ENCODE measurements around the gene ADGRD1. TPM values are rescaled to one million over a fixed set of nuclear protein-coding genes. Genes with fewer than 3 reads are reported as not detected.
"Not testable (repeated sequence)": the region's sequence is repeated elsewhere in the genome, so short reads cannot be mapped to it uniquely, and the experiment has no call there.

The ADGRD1 gene
- 10 to 100 TPM; 28.2 to 52.4 (median 41.8) TPM for total RNA-seq

DNA sequence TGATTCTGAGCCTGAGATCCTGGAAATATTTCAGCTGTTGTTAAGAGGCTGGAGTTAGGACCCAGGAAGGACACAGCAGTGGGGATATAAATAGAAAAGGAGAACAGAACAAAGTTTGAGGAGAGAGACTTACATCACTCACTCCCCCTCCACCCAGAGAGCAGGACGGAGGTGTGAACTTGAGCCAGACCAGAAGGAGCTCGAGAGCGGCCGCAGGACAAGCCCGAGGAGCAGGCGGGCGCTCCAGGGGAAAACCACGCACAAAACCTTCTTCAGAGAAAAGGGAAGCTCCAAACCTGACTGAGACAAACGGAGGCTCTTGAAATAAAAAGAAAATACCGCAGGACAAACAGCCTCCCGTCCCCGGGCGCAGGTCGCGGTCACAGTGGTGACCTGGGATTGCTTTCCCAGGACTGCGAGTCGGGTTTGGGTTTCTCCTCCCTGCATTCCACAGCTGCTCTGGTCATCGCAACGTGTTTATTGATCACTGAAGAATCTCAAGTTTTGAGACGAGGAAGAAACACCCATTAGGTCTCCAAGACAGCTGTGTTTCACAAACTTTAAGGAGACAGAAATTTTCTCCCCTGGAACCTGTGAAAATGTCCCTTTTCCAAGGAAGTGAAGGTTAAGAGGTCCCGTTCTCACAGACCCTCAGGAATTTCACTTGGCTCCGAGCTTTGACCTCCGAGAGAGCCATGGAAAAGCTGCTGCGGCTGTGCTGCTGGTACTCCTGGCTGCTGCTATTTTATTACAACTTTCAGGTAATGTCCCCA lies at the start of gene ADGRD1:
ADGRD1 (plus strand) TSS at position 137 of the 773 bp plus-strand sequence; CDS start at position 696, 559 bp downstream.
- peak within 1 kb of the TSS; percentile 74 to 82 (median 78) for H3K27ac ChIP-seq (replicated peaks in 1 of 4)
- intact Hi-C loops (cut with DNase I): no loop called here
- H3K36me3 ChIP-seq: peaks cover 0 to 10% (median 1%) of the 10 kb centered on the region in 4 donors
- WGBS: 13% methylated on average over 23 of the region's 24 CpGs
- H3K9me3 ChIP-seq: no peaks in the 10 kb centered on the region
- H3K4me1 ChIP-seq: peaks cover 16 to 62% (median 49%) of the 10 kb centered on the region in 4 donors
- H3K27me3 ChIP-seq: no peaks in the 10 kb centered on the region
- TF ChIP-seq, protein P1, sequence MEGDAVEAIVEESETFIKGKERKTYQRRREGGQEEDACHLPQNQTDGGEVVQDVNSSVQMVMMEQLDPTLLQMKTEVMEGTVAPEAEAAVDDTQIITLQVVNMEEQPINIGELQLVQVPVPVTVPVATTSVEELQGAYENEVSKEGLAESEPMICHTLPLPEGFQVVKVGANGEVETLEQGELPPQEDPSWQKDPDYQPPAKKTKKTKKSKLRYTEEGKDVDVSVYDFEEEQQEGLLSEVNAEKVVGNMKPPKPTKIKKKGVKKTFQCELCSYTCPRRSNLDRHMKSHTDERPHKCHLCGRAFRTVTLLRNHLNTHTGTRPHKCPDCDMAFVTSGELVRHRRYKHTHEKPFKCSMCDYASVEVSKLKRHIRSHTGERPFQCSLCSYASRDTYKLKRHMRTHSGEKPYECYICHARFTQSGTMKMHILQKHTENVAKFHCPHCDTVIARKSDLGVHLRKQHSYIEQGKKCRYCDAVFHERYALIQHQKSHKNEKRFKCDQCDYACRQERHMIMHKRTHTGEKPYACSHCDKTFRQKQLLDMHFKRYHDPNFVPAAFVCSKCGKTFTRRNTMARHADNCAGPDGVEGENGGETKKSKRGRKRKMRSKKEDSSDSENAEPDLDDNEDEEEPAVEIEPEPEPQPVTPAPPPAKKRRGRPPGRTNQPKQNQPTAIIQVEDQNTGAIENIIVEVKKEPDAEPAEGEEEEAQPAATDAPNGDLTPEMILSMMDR (IDR thresholded peaks at IDR 0.05): no peak
- TF ChIP-seq POLR2A (IDR thresholded peaks at IDR 0.05; ENCODE audit: low read depth): peak; percentile 82
- peak; percentile 92 to 97 for TF ChIP-seq POLR2AphosphoS5 (IDR thresholded peaks at IDR 0.05)
- no peak for DNase-seq (ENCODE audit: extremely low spot score)
- peak within 1 kb of the TSS; percentile 55 to 72 (median 58) for H3K4me3 ChIP-seq

- WGBS: 79% methylated on average over 2 of the region's 2 CpGs
- no peak overlapping the region for H3K4me3 ChIP-seq
- H3K27ac ChIP-seq (replicated peaks in 1 of 4): no peak overlapping the region
- H3K36me3 ChIP-seq: no peaks in the 10 kb centered on the region
- intact Hi-C loops (cut with DNase I): no loop called here
- TF ChIP-seq POLR2AphosphoS5 (IDR thresholded peaks at IDR 0.05): no peak
- TF ChIP-seq, protein P1 (IDR thresholded peaks at IDR 0.05): no peak
- TF ChIP-seq EP300 (IDR thresholded peaks at IDR 0.05): no peak
- TF ChIP-seq POLR2A (IDR thresholded peaks at IDR 0.05; ENCODE audit: low read depth): no peak
- no peaks in the 10 kb centered on the region for H3K9me3 ChIP-seq
- no peak for DNase-seq (ENCODE audit: extremely low spot score)
- H3K27me3 ChIP-seq: peaks cover 0 to 5% (median 0%) of the 10 kb centered on the region in 4 donors
- H3K4me1 ChIP-seq: no peaks in the 10 kb centered on the region
Measured at GRCh38 chr12:130904064-130904463, 49.6 kb upstream of the ADGRD1 start.

GRCh38 chr12:130904936-130905455 lies 48.7 kb upstream of the ADGRD1 start:
- H3K27ac ChIP-seq (replicated peaks in 1 of 4); H3K36me3 ChIP-seq; H3K9me3 ChIP-seq; H3K4me3 ChIP-seq; H3K27me3 ChIP-seq; H3K4me1 ChIP-seq; DNase-seq (ENCODE audit: extremely low spot score); intact Hi-C loops (cut with DNase I): not testable (repeated sequence)
- 88% methylated on average over 13 of the region's 31 CpGs for WGBS

DNA sequence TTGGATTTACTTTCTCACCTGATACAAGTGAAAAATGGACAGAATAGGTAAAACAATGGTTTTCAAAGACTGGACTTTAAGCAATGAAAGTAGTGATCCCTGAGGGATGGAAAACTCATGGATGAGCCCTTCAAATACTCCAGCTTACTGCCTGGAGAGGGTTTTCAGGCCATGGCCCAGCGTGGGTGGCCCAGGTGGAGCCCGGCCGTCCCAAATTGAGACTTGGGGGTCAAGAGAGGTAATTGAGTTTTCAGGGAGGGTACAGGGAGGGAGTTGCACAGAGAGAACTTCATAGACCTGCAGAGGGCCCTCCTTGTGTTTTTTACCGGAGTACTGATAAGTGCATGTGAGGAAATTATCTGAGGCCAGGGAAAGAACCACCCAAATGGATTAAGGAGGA lies 44.6 kb upstream of the ADGRD1 start:
- no peak for DNase-seq (ENCODE audit: extremely low spot score)
- Histone ChIP-seq H3K36me3 (no peaks in the 10 kb centered on the region), H3K27ac (replicated peaks in 1 of 4) (no peak overlapping the region), H3K9me3 (peaks cover 0 to 11% (median 4%) of the 10 kb centered on the region in 4 donors), H3K4me3 (no peak overlapping the region), H3K4me1 (no peaks in the 10 kb centered on the region), H3K27me3 (peaks cover 0 to 5% (median 0%) of the 10 kb centered on the region in 4 donors)
- 78% methylated on average over 3 of the region's 4 CpGs for WGBS
- TF ChIP-seq, protein P1 (IDR thresholded peaks at IDR 0.05): no peak
- TF ChIP-seq POLR2A (IDR thresholded peaks at IDR 0.05; ENCODE audit: low read depth) (no peak), EP300 (IDR thresholded peaks at IDR 0.05) (no peak), POLR2AphosphoS5 (IDR thresholded peaks at IDR 0.05) (no peak)
- intact Hi-C loops (cut with DNase I): no loop called here

DNA sequence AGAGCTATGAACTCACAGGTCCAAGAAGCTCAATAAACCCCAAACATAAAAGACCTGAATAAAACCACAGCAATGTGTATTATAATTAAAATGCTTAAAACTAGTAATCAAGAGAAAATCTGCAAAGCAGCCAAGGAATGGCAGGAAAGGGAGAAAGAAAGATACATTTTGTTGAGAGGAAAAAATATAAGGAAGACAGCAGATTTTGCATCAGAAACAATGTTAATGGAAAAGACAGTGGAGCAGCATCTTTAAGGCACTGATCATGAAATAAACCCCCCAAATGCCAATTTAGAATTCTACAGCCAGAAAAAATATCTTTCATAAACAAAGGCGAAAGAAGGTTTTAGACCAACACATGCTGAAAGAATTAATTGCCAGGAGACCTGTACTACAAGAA lies 42.5 kb upstream of the ADGRD1 start:
- Histone ChIP-seq H3K4me3 (no peak overlapping the region), H3K9me3 (peaks cover 0 to 11% (median 4%) of the 10 kb centered on the region in 4 donors), H3K36me3 (no peaks in the 10 kb centered on the region), H3K27ac (replicated peaks in 1 of 4) (no peak overlapping the region), H3K4me1 (peaks cover 0 to 5% (median 4%) of the 10 kb centered on the region in 4 donors), H3K27me3 (peaks cover 0 to 8% (median 0%) of the 10 kb centered on the region in 4 donors)
- TF ChIP-seq POLR2AphosphoS5 (IDR thresholded peaks at IDR 0.05): no peak
- TF ChIP-seq, protein P1 (IDR thresholded peaks at IDR 0.05): no peak
- TF ChIP-seq POLR2A (IDR thresholded peaks at IDR 0.05; ENCODE audit: low read depth): no peak
- no peak for TF ChIP-seq EP300 (IDR thresholded peaks at IDR 0.05)
- 20% methylated on average over 1 of the region's 1 CpG for WGBS
- DNase-seq (ENCODE audit: extremely low spot score): no peak
- intact Hi-C loops (cut with DNase I): loop anchor here (10.0 kb wide), 1 partner anchor 94 kb away; no protein-coding TSS in a partner anchor

All from esophagus muscularis mucosa (tissue), 4 donors.